NCI-H2227 (cell line): ENCODE data around the gene CMTM6.
A peak's percentile ranks its signal among the peaks of the same experiment; 100 is the strongest.
"Not testable (repeated sequence)": the region's sequence is repeated elsewhere in the genome, so short reads cannot be mapped to it uniquely, and the experiment has no call there.

ENCODE experiments used
- DNase-seq: peaks from one replicate; lab custom pipeline; 2025; ENCODE audit not compliant: unreplicated experiment; lab: John Stamatoyannopoulos, UW

Gene CMTM6

GRCh38 chr3:32467333-32468070 lies 35.1 kb downstream of the CMTM6 start:
- DNase-seq, result peak; percentile 80

- DNase-seq, result not testable (repeated sequence)
These were observed 35.8 kb downstream of the CMTM6 start for GRCh38 chr3:32466808-32467207.

- DNase-seq, result not testable (repeated sequence)
These were observed 37.9 kb downstream of the CMTM6 start for GRCh38 chr3:32464726-32465125.

GRCh38 chr3:32463415-32463814 lies 39.2 kb downstream of the CMTM6 start:
- DNase-seq, result not testable (repeated sequence)

- not testable (repeated sequence) for DNase-seq
These were observed 40.3 kb downstream of the CMTM6 start for GRCh38 chr3:32462191-32462986.

- not testable (repeated sequence) for DNase-seq
These were observed 41.7 kb downstream of the CMTM6 start for GRCh38 chr3:32460817-32461496.

GRCh38 chr3:32460031-32460749 lies 42.5 kb downstream of the CMTM6 start:
- DNase-seq, result peak; percentile 59

GRCh38 chr3:32459450-32459849 lies 43.2 kb downstream of the CMTM6 start:
- no peak for DNase-seq

- DNase-seq, result no peak
These were observed 44.6 kb downstream of the CMTM6 start for GRCh38 chr3:32457971-32458471.

GRCh38 chr3:32456429-32457130 lies 46.1 kb downstream of the CMTM6 start:
- DNase-seq, result no peak

- no peak for DNase-seq
These were observed 46.8 kb downstream of the CMTM6 start for GRCh38 chr3:32455609-32456428.

- no peak for DNase-seq
These were observed 47.7 kb downstream of the CMTM6 start for GRCh38 chr3:32454731-32455608.

GRCh38 chr3:32454111-32454510 lies 48.5 kb downstream of the CMTM6 start:
- DNase-seq, result no peak

- DNase-seq, result no peak
These were observed 49.3 kb downstream of the CMTM6 start for GRCh38 chr3:32453346-32453745.

- DNase-seq, result no peak
These were observed 50.6 kb downstream of the CMTM6 start for GRCh38 chr3:32452009-32452408.

GRCh38 chr3:32450992-32451659 lies 51.5 kb downstream of the CMTM6 start:
- no peak for DNase-seq

GRCh38 chr3:32450426-32450825 lies 52.2 kb downstream of the CMTM6 start:
- no peak for DNase-seq

GRCh38 chr3:32449691-32450090 lies 53.0 kb downstream of the CMTM6 start:
- DNase-seq, result no peak
